HG02571 (cell line): ENCODE data around the gene PPM1L.

ENCODE experiments used
- ATAC-seq: cut with Tn5 transposase; IDR thresholded peaks from one replicate; pipeline ENCODE4 v1.9.1; 2021; ENCODE audit warnings: mild to moderate bottlenecking, moderate library complexity; ENCODE audit not compliant: unreplicated experiment

PPM1L gene

DNA sequence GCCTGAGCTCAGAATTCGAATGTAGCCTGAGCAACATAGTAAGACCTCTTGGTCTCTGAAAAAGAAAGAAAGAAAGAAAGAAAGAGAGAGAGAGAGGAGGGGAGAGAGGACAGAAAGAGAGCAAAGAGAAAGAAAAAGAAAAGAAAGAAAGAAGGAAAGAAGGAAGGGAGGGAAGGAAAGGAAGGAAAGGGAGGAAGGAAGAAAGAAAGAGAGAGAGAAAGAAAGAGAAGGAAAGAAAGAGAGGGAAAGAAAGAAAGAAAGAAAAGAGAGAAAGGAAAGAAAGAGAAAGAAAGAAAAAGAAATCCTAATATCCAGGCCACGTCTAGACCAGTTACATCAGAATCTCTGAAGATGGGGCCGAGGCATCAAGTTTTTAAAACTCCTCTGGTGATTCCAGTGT is 50.7 kb downstream of the PPM1L start:
- ATAC-seq = no peak

DNA sequence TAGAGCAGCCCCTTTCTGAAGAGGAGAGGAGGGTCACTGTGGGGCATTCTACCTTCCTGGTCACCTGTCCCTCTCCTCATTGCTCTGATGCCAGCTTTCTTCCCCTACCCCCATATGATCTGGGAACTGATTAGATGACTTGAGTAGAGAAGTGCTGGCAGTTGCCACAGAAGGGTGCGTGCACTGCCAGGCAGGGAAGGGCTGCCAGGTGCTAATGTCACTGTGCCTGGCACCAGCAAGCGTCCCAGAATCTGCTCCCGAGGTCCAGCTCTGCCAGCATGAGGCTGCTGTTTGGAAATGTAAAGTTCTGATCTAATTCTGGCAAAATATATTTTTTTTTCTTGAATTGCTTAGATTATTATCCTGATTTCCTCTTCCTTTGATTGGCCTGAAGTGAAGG is 52.8 kb downstream of the PPM1L start:
- ATAC-seq = no peak

DNA sequence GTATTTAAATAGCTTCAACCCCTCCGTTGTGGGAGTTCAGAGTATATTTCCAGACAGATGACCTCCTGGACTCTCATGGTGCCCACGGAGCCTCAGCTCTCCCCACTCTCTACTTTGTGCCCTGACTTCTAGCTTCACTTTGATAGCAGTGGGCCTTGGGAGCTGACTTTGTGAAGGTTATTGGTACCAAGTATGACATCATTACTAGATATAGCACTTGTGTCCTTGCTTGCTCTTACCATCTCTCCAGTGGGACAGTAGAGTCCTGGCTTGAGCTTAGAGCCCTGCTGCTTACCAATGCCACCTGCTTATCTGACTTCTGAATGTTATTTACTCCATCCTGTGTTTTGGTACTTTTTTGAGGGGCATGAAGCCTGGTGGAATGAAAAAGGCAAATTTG is 53.4 kb downstream of the PPM1L start:
- no peak for ATAC-seq

DNA sequence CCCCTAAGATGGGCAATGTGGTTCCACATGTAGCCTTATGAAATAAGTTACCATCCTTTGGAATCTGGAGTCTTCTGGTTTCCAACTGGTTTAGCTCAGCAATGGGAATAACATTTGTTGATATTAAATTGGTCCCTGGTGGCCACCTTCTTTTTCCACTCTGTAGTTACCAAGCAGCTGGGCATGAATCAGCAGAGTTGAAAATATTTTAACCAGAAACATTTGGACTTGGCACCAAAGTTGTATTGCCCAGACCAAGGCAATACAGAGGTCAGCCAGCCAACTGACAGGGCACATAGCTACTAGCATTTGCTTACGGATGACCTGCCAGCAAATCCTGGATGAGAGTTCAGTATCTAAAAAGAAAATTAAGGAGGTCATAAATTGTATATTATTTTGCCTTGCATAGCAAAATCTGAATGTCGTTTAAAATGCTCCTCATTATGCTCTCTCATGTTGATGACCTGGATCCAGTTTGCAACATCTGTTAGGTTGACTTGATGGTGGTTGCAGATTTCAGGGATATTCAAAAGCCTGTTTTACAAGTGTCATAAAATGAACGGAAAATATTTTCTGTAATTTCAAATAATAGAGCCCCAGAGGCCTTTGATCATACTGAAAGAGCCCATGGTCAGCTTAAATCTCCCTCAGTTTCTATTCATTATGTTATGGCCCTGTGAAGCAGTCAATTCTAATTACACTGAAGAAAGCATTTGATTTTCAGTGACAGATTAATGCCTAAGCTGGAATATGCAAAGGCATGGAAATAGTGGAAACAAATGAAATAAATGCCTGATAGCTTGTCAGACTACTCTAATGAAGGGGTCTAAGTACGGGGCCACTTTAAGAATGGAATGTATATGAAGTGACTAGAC is 54.6 kb downstream of the PPM1L start:
- ATAC-seq = no peak

DNA sequence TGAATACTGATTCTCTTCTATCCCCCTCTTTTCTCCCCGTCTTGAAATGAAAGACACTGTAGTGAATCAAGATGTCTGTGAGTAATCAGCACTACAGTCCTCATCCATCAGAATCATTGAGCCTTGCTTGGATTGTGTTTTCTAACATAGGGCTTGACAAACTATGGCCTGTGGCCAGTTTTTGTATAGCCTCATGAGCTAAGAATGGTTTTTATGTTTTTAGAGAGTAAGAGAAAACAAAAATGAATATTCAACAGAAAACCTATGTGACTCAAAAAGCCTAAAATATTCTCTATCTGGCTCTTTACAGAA is 55.2 kb downstream of the PPM1L start:
- ATAC-seq = no peak

DNA sequence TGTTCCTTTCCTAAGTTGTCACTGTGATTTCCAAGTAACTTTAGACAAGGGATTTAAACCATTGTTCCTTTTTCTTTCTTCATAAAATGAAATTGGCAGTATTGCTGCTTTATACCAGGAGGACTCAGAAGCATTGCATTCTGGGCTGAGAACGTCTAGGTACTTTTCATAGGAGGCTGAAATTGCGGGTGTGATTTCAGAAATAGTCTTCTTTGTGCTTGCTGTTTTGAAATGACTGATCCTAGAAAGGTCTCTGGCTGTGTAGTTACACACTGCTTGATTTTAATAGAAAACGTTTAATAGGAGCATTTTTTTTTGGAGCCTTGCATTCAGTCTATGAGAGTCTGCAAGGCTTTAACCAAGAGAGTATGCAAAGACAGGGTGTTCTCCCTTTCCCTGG is 56.3 kb downstream of the PPM1L start:
- ATAC-seq = no peak

DNA sequence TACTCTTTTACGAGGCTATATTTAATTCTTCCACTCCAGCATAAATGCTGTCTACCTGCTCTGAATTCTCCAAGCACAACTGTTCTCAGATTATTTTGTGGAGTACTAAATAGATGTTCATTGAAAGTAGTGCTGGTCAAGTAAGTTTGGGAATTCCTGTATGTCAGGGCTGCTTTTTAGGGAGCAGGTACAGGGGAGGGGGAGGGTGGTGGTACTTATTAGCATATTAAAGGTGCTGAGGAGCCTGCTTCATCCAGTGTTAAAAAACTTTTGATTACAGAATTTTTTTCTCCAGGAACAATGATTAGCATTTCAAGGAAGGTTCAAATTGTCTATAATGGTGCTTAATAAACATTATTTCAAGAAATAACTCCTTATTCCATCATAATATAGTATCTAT is 59.2 kb downstream of the PPM1L start:
- ATAC-seq = no peak

DNA sequence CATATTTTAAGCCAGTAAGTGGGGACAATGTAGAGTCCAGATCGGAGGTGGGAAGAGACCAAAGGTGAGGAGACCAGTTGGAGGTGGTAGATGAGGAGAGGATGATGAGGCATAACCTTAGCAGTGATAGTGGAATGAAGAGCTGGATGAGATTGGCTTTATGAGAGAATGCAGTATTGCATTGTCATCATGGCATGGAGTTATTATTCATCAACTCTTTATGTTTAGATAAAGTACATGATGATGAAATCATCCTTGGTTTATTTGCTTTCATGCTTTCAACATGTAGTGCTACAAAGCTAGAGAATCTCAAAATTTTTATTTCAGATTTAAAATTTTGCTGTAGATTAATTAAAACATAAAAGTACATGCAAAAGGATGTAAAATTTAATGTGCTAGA is 64.0 kb downstream of the PPM1L start:
- no peak for ATAC-seq

DNA sequence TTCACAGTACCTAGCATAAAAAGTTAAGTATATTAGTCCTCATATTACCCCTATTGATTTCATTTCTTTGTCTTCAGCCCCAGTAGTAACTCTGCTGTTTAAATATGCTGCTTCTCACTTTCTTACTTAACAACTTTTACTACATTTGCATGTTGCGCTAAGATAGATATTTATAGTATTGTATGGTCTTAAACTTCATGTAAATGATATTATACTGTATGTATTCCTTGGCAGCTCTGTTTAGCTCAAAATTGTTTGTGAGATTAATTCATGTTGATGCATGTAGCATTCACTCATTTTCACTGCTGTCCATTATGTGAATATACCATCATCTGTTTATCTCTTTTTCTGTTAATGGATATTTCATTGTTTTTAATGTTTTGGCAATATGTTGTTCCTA is 64.4 kb downstream of the PPM1L start:
- no peak for ATAC-seq

DNA sequence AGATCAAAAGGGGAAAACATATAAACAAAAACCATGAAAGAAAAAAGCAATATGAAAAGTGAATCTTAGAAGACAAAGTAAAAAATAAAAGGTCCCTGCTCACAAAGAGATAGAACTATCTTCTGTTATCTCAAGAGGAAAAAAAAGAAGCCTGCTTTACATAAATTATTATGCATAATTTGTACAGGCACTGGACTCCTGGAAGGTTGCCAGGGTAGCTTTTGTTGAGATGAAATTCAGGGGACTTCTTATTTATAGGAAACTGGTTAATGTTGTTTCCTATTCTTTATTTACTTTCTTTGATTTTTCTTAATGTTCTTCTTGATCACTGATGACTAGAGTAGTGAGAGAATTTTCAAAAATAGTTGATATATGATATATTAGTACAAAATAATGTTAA is 66.9 kb downstream of the PPM1L start:
- ATAC-seq = no peak

DNA sequence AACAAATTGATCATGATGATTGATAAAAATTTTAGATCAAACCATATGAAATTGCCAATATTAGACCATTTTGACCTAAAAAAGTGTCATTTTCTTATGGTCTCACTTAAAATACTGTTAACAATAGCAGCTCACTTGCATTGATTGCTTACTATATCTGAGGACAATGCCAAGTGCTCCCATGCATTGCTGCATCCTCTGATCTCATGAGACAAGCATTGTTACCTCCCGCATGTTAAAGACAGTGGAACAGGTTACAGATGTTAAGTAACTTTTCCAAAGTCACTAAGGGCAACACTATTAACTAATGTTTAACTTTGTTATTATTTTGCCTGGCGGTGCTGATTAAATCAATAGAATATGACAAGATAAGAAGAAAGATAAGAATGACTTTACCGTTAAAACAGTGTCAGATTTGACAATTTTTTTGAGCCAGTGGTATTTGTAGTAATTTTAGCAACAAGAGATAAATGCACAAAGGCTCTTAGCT is 69.3 kb downstream of the PPM1L start:
- no peak for ATAC-seq

DNA sequence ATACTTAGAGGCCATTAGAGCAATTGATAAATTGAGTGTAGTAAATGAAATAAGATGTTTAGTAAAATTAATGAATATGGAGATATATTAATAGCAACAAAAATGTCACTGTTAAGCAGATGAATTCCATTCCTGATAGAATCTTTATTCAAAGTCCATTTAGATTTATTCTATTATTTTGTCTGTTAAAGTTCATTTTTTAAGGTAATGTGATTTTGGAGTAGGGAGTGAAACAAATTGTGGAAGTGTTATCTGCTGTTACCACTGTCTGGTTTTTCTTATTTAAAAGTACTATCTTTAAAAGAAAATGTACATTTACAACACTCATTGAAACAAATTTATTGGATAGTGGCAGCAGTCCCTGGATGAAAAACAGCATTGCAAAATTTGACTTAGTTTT is 70.4 kb downstream of the PPM1L start:
- ATAC-seq = no peak

DNA sequence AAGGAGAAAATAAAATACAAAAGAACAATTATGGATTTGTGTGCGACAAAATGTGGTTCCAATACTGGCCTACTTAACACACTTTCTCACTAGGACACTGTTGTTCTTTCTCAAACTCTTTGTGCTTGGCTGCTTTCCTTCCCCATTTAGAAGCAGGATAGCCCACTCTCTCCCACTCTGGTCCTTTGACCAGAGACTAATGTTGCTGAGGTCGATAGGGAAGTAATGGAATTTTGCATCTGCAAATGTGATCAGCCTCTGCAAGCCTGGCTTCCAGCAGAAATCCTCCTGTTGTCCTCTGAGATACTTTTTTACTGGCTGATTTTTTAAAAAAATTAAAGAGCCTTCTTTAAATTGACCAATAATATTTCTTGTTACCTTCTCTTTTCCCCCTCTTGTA is 71.0 kb downstream of the PPM1L start:
- no peak for ATAC-seq

DNA sequence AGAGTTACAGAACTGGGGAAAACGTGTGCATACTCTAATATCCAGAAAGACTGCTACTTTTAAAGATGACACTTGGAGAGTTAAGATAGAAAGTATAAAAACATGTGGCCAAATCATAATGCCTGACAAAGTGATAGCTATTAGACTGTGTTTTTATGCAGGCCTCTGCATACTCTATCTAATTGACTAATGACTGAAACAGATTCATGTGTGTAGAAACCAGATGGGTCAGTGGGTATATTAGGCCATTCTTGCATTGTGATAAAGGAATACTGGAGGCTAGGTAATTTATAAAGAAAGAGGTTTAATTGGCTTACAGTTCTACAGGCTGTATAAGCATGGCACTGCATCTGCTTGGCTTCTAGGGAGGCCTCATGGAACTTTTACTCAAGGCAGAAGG is 71.5 kb downstream of the PPM1L start:
- ATAC-seq = no peak

DNA sequence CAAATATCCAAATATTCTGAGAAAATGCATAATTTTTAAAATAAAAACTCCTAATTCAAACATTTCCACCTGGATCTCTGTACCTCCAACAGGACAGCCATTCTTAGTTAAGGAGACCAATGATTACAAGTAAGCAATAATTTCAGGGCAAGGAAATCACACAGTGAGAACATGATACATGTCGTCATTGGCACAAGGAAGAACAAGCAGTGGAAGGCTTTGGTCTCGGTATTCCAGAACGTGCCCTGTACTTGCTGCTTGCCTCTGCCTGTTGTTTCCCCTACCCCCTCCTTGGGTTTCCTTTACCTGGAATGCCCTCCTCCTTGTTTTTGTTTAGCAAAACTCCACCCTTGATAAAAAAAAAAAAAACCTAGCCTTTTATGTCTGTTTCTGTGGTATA is 72.8 kb downstream of the PPM1L start:
- ATAC-seq = no peak

DNA sequence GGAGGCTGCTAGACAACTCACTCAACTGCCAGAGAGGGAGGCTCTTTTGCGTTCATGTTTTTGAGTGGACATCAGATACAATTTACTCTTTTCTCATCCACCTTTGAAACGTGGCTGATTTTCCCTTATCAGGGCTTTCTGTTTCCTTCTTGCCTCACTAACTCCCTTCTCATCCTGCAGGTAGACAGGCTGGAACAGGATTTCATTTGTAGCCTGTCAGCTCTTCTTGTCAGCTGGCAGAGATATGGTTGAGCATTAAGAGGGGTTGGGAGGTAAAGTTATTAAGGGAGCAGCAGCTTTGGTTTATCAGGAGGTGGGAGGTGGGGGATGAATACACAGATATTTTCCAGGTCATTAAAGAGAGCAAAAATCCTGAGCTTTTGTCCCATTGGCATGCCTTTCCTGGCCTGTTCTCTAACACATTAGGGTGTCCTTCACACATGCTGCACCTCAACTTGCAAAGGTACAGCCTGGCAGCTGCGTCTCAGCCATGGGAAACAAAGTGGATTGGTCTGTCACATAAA is 73.5 kb downstream of the PPM1L start:
- ATAC-seq = no peak

DNA sequence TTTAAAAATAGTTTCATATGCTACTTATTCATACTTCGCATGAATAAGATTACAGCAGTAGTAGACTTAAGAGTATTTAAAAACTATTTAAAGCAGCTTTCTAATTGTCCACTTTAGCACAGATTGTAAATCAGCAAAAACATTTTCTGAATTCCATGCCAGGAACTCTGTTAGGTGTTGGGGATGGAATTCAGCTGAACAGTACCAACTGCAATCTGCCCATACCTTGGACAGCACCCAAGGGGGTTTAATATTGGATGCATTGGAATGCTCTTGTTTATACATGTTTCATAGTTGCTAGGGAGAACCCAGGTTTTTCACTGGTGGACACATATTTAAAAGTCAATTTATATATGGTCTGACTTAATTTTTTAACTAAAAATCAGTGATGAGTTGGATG is 74.8 kb downstream of the PPM1L start:
- ATAC-seq = no peak

DNA sequence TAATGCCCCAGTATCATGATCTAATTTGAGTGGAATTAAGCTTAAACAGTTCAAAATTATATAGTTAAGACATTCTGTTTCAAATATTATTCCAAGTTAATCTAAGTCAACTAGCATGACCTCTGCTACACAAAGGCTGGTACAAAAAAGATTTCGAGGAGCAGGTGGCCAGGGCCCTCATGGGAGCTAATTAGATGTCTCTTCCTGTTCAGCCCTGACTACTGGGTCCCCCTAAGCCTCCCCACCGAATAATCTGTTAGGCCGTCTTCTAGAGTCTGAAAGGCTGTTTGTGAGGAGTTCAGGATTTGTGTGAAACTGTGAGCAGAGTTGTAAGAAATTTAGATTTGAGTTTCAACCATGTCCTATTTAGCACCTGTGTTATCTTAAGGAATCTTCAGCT is 75.4 kb downstream of the PPM1L start:
- no peak for ATAC-seq

DNA sequence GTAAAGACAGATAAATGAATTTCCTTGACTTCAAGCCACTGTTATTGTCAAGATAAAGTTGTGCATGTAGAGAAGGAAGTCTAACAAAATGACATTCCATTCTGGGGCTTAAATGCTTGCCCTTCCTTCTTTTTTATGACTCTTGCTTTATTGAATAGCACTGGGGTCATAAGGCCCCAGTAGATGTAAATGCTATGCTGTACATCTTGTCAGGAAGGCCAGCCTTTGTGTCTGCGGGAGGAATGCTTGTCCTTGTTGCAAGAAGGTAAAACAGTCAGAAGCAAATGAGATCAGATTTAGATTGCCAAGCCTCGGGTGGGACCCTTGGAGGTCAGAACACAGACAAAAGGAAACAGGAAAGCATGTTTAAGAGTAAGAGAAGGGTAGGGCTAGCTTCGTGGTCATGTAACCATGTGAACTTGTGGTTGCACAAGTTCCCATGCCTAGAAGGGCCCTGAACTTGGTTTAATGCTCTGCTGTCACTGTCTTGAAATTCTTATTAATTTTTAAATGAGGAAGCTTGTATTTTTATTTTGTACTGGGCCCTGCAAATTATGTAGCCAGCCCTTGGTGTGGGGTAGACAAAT is 81.5 kb downstream of the PPM1L start:
- no peak for ATAC-seq

DNA sequence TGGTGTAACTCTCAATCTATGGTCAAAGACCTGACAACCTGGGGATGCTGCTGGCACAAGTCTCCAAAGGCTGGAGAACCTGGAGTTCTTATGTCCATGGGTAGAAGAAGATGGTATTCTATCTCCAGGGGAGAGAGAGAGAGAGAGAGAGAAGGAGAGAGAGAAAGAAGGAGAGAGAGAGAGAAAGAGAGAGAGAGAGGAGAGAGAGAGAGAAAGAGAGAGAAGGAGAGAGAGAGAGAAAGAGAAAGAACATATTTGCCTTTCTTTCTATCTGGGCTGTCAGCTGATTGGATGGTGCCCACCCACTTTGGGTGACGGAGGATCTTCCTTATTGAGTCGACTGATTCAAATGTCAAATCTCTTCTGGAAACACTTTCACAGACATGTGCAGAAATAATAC is 84.6 kb downstream of the PPM1L start:
- ATAC-seq = no peak

DNA sequence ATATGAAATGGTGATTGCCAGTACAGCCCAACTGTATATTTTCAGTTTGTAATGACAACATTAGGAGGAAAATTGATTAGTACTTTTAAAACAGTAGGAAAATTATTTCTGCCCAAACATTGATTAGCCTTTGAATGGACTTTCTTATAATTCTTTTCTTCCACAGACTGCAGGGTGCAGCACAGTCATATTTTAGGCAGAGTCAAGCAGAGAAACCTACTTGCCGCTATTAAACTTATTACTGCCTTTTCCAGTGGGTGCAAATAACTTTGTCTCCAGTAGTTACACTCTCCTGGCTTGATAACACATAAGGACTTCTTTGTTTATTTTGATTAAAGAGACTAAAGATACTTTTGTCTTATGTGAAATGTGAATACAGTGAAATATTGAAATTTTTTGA is 85.4 kb downstream of the PPM1L start:
- ATAC-seq = no peak
